ENCODE measurements around the gene TMEM187. TPM values are rescaled to one million over a fixed set of nuclear protein-coding genes. Genes with fewer than 3 reads are reported as not detected.

TMEM187 gene
- total and polyA plus RNA-seq, 3 donors from 2014 or later, result 6.1 to 15.7 (median 13.1) TPM

DNA sequence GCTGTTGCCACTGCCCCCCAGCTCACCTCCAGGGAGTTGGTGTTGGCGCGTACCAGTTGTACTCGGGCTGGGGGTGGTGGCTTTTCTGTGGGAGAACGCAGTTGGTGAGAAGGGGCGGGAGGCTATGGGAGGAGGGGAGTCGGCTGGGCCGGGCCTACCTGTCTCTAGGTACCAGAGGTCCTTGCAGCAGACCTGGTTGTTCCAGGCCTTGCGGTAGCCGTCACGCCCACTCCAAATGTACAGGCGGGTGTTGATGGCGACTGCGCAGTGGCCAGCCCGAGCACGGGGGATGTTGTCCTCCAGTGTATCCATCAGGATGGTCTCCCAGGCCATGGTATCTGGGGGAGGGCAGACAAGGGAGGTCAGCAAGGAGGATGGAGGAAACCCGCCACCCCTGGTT lies 12.5 kb upstream of the TMEM187 start:
- H3K4me3 ChIP-seq, result no peak overlapping the region
- 89 to 91% methylated on average over 1 to 16 of the region's 16 CpGs for WGBS, 2 donors
- no peaks in the 10 kb centered on the region for H3K27me3 ChIP-seq
- no peaks in the 10 kb centered on the region for H3K9me3 ChIP-seq
- no peak for TF ChIP-seq POLR2A (IDR thresholded peaks at IDR 0.05)
- TF ChIP-seq, protein P1, sequence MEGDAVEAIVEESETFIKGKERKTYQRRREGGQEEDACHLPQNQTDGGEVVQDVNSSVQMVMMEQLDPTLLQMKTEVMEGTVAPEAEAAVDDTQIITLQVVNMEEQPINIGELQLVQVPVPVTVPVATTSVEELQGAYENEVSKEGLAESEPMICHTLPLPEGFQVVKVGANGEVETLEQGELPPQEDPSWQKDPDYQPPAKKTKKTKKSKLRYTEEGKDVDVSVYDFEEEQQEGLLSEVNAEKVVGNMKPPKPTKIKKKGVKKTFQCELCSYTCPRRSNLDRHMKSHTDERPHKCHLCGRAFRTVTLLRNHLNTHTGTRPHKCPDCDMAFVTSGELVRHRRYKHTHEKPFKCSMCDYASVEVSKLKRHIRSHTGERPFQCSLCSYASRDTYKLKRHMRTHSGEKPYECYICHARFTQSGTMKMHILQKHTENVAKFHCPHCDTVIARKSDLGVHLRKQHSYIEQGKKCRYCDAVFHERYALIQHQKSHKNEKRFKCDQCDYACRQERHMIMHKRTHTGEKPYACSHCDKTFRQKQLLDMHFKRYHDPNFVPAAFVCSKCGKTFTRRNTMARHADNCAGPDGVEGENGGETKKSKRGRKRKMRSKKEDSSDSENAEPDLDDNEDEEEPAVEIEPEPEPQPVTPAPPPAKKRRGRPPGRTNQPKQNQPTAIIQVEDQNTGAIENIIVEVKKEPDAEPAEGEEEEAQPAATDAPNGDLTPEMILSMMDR (IDR thresholded peaks at IDR 0.05), result no peak
- DNase-seq, result no peak
- H3K36me3 ChIP-seq (ENCODE audit: low read depth, missing control alignments), result no peaks in the 10 kb centered on the region
- H3K27ac ChIP-seq, result no peak overlapping the region
- H3K4me1 ChIP-seq, result peaks cover 5% of the 10 kb centered on the region
- intact Hi-C loops (cut with DNase I; ENCODE audit: low total_unique reads), result no loop called here

DNA sequence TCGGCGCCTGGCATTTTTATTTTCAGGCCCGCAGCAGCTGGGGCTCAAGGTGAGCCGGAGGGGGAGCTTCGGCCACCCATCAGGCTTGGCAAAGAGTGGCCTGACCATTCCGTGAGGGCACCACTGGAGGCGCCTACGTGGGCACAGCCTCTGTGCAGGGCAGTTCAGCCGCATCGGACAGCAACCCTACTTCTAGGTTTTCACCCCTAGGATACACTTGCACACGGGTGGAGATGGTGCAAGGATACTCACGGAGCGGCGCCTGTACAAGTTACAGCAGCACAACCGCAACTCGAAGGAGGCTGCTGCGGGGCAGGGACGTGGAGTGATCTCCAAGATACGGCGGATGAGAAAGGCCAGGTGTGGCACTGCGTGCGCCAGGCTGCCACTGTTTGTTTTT lies 11.8 kb upstream of the TMEM187 start:
- H3K4me1 ChIP-seq, result peaks cover 7% of the 10 kb centered on the region
- 86 to 90% methylated on average over 10 to 22 of the region's 22 CpGs for WGBS, 2 donors
- no peak overlapping the region for H3K27ac ChIP-seq
- no peaks in the 10 kb centered on the region for H3K36me3 ChIP-seq (ENCODE audit: low read depth, missing control alignments)
- no peak for DNase-seq
- TF ChIP-seq, protein P1 (IDR thresholded peaks at IDR 0.05), result no peak
- no peak for TF ChIP-seq POLR2A (IDR thresholded peaks at IDR 0.05)
- no peaks in the 10 kb centered on the region for H3K9me3 ChIP-seq
- no peaks in the 10 kb centered on the region for H3K27me3 ChIP-seq
- H3K4me3 ChIP-seq, result no peak overlapping the region
- intact Hi-C loops (cut with DNase I; ENCODE audit: low total_unique reads), result no loop called here

DNA sequence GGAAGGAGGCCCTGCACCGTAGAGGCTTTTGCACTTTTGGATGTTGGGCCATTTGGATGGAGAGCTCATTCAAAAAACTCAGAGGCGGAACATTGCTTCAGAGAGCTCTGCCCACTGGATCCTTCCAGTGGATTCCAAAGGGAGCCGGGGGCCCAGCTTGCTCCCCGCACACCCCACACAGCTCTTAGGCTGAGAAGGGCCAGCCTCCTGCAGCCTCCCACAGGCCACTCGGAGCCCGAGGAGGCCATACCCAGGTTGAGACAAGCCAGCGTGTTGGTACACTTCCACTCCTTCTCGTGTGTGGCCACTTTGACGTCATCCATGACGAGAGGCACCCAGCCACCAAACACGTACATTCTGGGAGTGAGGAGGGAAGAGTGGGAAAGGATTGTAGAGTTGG lies 11.3 kb upstream of the TMEM187 start:
- Histone ChIP-seq H3K4me3 (no peak overlapping the region), H3K27ac (no peak overlapping the region), H3K36me3 (ENCODE audit: low read depth, missing control alignments) (no peaks in the 10 kb centered on the region), H3K9me3 (no peaks in the 10 kb centered on the region), H3K4me1 (peaks cover 7% of the 10 kb centered on the region), H3K27me3 (no peaks in the 10 kb centered on the region)
- 77 to 87% methylated on average over 2 to 11 of the region's 11 CpGs for WGBS, 2 donors
- DNase-seq, result no peak
- intact Hi-C loops (cut with DNase I; ENCODE audit: low total_unique reads), result no loop called here
- TF ChIP-seq POLR2A (IDR thresholded peaks at IDR 0.05), result no peak
- TF ChIP-seq, protein P1 (IDR thresholded peaks at IDR 0.05), result no peak

DNA sequence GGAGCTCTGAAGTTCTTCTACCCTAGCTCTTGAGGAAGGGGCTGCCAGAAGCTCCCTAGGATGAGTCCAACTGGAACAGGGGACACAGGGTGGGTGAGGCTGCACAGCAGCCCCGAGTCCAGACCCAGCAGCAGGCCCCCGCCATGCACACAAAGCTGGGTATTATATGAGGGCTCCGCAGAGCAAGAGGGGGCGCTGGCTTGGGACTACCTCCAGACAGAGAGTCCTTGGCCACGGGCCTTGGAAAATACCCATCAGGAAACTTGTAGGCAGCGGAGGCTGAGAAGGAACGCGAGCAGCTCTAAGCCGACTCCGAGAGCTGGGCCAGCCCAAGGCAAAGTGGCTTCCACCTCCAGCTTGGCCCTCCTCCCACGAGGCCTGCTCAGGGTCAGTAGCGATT lies 9.0 kb upstream of the TMEM187 start:
- 33 to 80% methylated on average over 1 to 3 of the region's 12 CpGs for WGBS, 2 donors
- Histone ChIP-seq H3K27ac (no peak overlapping the region), H3K9me3 (no peaks in the 10 kb centered on the region), H3K4me1 (peaks cover 15% of the 10 kb centered on the region), H3K27me3 (no peaks in the 10 kb centered on the region), H3K4me3 (no peak overlapping the region), H3K36me3 (ENCODE audit: low read depth, missing control alignments) (no peaks in the 10 kb centered on the region)
- TF ChIP-seq, protein P1 (IDR thresholded peaks at IDR 0.05), result no peak
- no peak for TF ChIP-seq POLR2A (IDR thresholded peaks at IDR 0.05)
- intact Hi-C loops (cut with DNase I; ENCODE audit: low total_unique reads), result no loop called here
- no peak for DNase-seq

DNA sequence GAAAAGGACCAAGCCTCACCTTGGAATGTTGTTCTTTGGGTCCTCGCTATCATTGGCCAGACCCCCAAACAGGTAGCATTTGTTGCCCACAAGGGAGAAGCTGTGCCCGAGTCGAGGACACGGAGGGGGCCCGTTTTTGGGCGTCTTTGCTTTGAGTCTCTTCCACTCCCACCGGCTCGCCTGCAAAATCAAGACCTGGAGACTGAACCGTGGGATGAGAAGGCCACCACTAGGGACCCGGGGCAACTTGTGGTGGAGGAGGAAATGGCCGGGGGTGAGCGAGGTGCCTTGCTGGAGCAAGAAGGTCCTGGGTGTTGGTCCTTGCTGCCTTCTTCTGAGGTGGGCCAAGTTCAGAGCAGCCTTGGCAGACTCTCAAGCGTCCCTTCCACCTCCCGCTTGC lies 8.4 kb upstream of the TMEM187 start:
- Histone ChIP-seq H3K4me1 (peaks cover 19% of the 10 kb centered on the region), H3K27me3 (no peaks in the 10 kb centered on the region), H3K27ac (no peak overlapping the region), H3K4me3 (no peak overlapping the region), H3K9me3 (no peaks in the 10 kb centered on the region), H3K36me3 (ENCODE audit: low read depth, missing control alignments) (no peaks in the 10 kb centered on the region)
- WGBS, 2 donors, result 80 to 85% methylated on average over 2 to 13 of the region's 14 CpGs
- intact Hi-C loops (cut with DNase I; ENCODE audit: low total_unique reads), result no loop called here
- TF ChIP-seq, protein P1 (IDR thresholded peaks at IDR 0.05), result no peak
- no peak for TF ChIP-seq POLR2A (IDR thresholded peaks at IDR 0.05)
- DNase-seq, result no peak
